Stimulated activated CD4-positive, alpha-beta T cell treated with anti-CD3 and anti-CD28 coated beads, Interleukin-15, amount 100 ng/mL, for 48 hours (primary cell): ENCODE data around the gene FOXK1.

Experiments used
- DNase-seq, 2 donors: peaks; one replicate each; pipeline ENCODE4 v3.0.0-alpha.2; 2020; ENCODE audit warnings: low read depth in 2 of 2

Gene FOXK1

GRCh38 chr7:4764402-4765007, 82.4 kb downstream of the FOXK1 start:
- no peak for DNase-seq

GRCh38 chr7:4765776-4766490, 83.8 kb downstream of the FOXK1 start:
- DNase-seq: no peak

- DNase-seq: no peak
Observed at GRCh38 chr7:4766666-4767519, 84.8 kb downstream of the FOXK1 start.

- no peak for DNase-seq
Observed at GRCh38 chr7:4768597-4769569, 86.8 kb downstream of the FOXK1 start.

- no peak for DNase-seq
Observed at GRCh38 chr7:4769761-4770160, 87.7 kb downstream of the FOXK1 start.

- no peak for DNase-seq
Observed at GRCh38 chr7:4770886-4771285, 88.8 kb downstream of the FOXK1 start.

GRCh38 chr7:4771737-4772136, 89.6 kb downstream of the FOXK1 start:
- DNase-seq: no peak

GRCh38 chr7:4772306-4772705, 90.2 kb downstream of the FOXK1 start:
- DNase-seq: no peak

- DNase-seq: no peak
Observed at GRCh38 chr7:4774007-4774406, 91.9 kb downstream of the FOXK1 start.

- no peak for DNase-seq
Observed at GRCh38 chr7:4774658-4775249, 92.7 kb downstream of the FOXK1 start.

- peak; percentile 92 for DNase-seq
Observed at GRCh38 chr7:4775250-4775847, 93.3 kb downstream of the FOXK1 start, which contains the start of gene AP5Z1. AP5Z1 (plus strand) TSS chr7:4775623; CDS start chr7:4775716, 93 bp downstream.

GRCh38 chr7:4775848-4776623, 93.9 kb downstream of the FOXK1 start:
- DNase-seq: peak; percentile 22 to 24

- DNase-seq: no peak
Observed at GRCh38 chr7:4779118-4779517, 97.0 kb downstream of the FOXK1 start.

GRCh38 chr7:4781366-4782069, 99.4 kb downstream of the FOXK1 start:
- DNase-seq: no peak

- no peak for DNase-seq
Observed at GRCh38 chr7:4782333-4783291, 100.5 kb downstream of the FOXK1 start.

- DNase-seq: no peak
Observed at GRCh38 chr7:4783292-4783652, 101.2 kb downstream of the FOXK1 start.

- DNase-seq: no peak
Observed at GRCh38 chr7:4783762-4784351, 101.8 kb downstream of the FOXK1 start.

GRCh38 chr7:4784799-4785198, 102.7 kb downstream of the FOXK1 start:
- no peak for DNase-seq
